Cardiac atrium fibroblast (primary cell): Measurements from ENCODE around the gene PRR33. TPM values are rescaled to one million over a fixed set of nuclear protein-coding genes. Genes with fewer than 3 reads are reported as not detected.

ENCODE experiments used
- total RNA-seq: library from RNA; depleted of rRNA; stranded (reverse); fragments of >200 nt; gene quantifications from 2 replicates; pipeline ENCODE4 v1.2.3, GENCODE V29; 2015

The PRR33 gene
- total RNA-seq: not detected in 2 replicates

DNA sequence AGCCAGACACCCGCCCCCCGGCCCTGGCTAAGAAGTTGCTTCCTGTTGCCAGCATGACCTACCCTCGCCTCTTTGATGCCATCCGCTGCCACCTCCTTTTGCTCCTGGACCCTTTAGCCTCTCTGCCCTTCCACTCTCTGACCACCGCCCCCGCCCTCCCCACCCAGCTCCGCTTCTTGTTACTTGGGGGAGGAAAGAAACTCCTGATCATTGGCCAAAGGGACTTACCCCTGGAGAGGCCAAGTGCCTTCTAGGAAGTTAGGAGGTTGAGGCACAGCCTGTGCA, at the start of gene PRR33:
Gene PRR33 (minus strand): TSS at position 65 of the 285 bp plus-strand sequence. CDS start 1,311 bp downstream, outside the sequence.

DNA sequence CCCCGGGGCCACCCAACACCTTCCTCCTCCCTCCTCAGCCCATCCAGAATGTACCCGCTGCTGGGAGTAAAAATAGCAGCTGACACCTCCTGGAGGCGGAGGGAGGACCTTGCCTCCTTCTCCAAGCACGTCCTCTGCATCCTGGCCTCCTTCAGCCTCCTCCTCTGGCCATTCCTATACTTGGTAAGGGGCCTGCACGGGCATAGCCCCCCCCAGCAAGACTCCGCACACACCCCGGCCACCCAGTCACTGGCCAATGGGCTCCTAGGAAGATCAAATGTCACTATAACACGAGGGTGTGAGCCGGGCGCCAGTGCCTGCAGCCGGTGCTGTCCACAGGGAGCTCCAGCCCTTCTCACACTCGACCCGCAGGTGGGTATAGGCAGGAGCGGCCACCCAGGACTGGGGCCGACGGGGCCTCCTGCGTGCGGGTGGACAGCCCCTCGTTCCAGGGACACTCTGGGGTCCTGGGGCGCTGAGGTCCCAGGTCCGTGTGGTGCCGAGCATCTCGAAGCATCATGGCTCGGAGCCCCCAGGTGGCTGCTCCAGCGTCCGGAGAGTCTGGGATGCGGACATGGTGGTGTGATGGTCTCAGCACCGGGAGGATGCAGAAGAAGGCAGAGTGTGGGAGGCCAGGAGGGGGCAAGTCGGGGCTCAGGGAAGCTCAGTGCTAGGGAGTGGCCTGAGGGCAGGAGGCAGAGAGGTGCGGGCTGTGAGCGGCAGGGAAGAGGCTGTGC, 27.9 kb upstream of the PRR33 start, which contains the start of gene TNNT3:
Gene TNNT3 (plus strand): TSS at position 313 of the 737 bp plus-strand sequence. CDS start 3,172 bp downstream, outside the sequence.

DNA sequence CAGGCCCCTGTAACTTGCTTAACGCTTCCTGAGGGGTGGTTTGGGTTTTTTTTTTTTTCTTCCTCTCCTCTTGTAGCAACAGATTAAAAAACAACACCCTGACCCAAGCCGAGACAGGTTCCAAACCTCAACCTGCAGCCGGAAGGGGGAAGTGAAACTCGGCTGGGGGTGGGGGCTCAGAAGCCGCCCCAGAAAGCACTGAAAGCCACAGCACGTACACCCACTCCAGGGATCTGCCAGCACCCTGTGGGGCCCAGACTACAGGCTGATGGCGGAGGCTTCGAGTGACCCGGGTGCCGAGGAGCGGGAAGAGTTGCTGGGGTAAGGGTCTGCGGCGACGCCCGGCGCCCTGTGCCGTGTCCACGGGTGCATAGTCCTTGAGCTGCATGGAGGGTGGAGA, 38.8 kb downstream of the PRR33 start, which contains the start of gene LSP1:
Gene LSP1 (plus strand): TSS at position 208 of the 400 bp plus-strand sequence. CDS start 61 bp downstream, at position 269.

DNA sequence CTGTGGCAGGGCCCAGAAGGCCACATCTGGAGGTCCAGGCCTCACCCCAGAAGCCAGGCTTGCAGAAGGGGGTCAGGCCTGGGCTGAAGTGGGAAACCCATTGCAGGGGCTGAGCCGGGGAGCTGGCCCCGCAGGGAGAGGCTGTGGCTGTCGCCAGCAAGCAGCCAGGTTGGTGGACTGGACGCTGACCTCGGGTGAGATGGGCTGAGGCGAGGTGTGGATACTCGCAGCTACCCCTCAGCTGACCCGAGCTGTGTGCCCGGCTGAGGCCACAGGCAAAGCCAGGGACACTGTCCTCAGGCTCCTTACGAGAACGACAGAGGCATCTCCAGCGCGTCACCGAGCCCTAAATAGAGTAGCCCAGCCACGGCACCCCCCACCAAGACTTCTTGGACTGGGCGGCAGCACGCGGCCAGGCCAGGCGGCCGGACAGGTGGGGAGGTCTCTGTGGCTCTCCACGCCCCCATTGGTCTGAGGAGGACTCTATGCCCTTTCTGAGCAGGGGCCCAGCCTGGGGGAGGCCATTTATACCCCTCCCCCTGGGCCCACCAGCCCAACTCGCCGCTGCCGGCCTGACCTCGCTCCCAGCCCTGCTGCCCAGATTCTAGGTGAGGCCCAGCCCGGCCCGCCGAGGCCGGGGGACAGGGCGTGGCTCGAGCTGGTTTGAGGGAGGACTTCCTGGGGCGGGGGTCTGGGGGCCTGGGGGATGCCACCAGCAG, 53.1 kb downstream of the PRR33 start, which contains the start of gene TNNI2:
Gene TNNI2 (plus strand): TSS at position 556 of the 719 bp plus-strand sequence. CDS start 716 bp downstream, outside the sequence.

Other genes with a start within 250 kb of the PRR33 start
- gene KRTAP5-6, start 194.7 kb downstream of the PRR33 start, total RNA-seq: not detected in 2 replicates
- gene IFITM10, start 141.3 kb downstream of the PRR33 start, total RNA-seq: 0.18 and 0.65 TPM in 2 replicates
- gene CTSD, start 128.0 kb downstream of the PRR33 start, total RNA-seq: 301 and 414 TPM in 2 replicates
- gene SYT8, start 56.9 kb downstream of the PRR33 start, total RNA-seq: 6.0 TPM in 1 of 2 replicates, not detected in the other
- gene TNNI2, start 52.9 kb downstream of the PRR33 start, total RNA-seq: not detected in 2 replicates
- 8.7 and 35.7 TPM in 2 replicates for gene LSP1, start 38.8 kb downstream of the PRR33 start, total RNA-seq
- gene TNNT3, start 27.8 kb upstream of the PRR33 start, total RNA-seq: 3.6 and 5.1 TPM in 2 replicates
- 73.5 and 77.3 TPM in 2 replicates for gene MRPL23, start 55.4 kb upstream of the PRR33 start, total RNA-seq
- 2,200 and 5,783 TPM in 2 replicates for gene H19, start 105.9 kb upstream of the PRR33 start, total RNA-seq
- gene IGF2, start 247.5 kb upstream of the PRR33 start, total RNA-seq: 28.7 and 54.3 TPM in 2 replicates